LNCaP clone FGC (cell line): ENCODE measurements around the gene ARHGDIB.

Experiments
- DNase-seq: peaks from one replicate; pipeline ENCODE4 v3.0.0-alpha.2; 2011; ENCODE audit warnings: low read depth
- H3K4me3 ChIP-seq: 2 replicates; pipeline ENCODE4 v1.5.1; 2011; ENCODE audit warnings: mild to moderate bottlenecking, low read depth, low read length, control low read depth
- TF ChIP-seq, protein P1 (sequence below): IDR thresholded peaks from 2 replicates; pipeline ENCODE4 v1.5.1; 2012; ENCODE audit warnings: mild to moderate bottlenecking; ENCODE audit not compliant: control insufficient read depth, insufficient read depth; ENCODE audit errors: extremely low read depth

ARHGDIB gene

DNA sequence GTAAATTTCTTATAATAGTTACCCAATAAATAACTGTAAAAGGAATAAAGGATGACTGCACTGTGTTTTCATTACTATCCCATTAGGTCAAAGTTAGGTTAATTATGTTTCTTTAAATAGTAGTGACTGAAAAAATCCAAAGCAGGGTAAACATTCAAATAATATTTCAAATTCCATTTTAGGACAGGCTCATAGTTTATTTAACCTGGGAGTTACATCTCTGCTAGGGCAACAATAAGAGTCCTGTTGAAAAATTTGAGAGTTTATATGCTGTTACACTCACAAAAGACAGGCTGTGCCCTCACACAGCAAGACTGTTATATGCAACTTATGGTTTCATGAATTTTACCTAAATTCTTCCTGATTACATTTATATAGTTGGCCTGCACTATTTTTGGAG is 31.1 kb downstream of the ARHGDIB start:
- DNase-seq, result no peak
- TF ChIP-seq, protein P1, sequence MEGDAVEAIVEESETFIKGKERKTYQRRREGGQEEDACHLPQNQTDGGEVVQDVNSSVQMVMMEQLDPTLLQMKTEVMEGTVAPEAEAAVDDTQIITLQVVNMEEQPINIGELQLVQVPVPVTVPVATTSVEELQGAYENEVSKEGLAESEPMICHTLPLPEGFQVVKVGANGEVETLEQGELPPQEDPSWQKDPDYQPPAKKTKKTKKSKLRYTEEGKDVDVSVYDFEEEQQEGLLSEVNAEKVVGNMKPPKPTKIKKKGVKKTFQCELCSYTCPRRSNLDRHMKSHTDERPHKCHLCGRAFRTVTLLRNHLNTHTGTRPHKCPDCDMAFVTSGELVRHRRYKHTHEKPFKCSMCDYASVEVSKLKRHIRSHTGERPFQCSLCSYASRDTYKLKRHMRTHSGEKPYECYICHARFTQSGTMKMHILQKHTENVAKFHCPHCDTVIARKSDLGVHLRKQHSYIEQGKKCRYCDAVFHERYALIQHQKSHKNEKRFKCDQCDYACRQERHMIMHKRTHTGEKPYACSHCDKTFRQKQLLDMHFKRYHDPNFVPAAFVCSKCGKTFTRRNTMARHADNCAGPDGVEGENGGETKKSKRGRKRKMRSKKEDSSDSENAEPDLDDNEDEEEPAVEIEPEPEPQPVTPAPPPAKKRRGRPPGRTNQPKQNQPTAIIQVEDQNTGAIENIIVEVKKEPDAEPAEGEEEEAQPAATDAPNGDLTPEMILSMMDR, result no peak
- no peak overlapping the region for H3K4me3 ChIP-seq

DNA sequence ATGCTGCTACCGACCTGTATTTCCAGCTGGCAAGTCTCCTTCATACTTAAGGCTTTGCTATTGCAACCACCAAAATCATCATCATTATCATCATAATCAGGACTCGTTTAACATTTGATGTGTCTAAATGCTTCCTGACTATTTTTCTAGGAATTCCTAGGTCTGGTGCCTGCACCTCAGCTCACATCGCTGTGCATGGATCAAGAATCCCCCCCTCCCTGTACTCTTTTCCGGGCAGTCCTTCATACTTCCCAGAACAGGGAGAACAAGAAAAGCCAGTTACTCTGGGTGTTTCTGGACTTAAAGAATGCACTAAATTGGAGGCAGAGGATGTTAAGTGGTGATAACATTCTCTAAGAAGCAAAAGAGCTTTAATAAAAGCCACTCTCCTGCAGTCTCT is 32.5 kb downstream of the ARHGDIB start:
- peak; percentile 83 for DNase-seq

DNA sequence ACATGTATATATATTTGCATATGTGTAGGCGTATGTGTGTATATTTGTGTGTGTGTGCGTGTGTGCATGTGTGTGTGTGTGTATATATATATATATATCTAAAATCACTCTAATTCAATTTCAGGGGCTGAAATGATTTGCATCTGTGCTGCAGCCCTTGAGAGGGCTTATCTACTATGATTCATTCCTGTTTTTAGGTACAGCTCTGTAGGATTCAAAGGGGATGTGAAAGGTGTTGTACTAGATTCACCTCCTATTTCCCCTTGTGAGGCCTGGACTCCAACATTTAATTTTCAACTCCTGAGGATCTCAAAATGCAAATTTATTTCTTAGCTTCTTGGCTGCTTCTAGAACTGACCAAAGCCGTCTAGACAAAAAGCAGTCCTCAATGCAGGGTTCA is 34.1 kb downstream of the ARHGDIB start:
- TF ChIP-seq, protein P1, result no peak
- no peak overlapping the region for H3K4me3 ChIP-seq
- DNase-seq, result no peak

More for the DNA sequence above, 32.5 kb downstream of the ARHGDIB start:
- no peak overlapping the region; the same call in 1 of the 2 replicates for H3K4me3 ChIP-seq
- TF ChIP-seq, protein P1, result no peak

DNA sequence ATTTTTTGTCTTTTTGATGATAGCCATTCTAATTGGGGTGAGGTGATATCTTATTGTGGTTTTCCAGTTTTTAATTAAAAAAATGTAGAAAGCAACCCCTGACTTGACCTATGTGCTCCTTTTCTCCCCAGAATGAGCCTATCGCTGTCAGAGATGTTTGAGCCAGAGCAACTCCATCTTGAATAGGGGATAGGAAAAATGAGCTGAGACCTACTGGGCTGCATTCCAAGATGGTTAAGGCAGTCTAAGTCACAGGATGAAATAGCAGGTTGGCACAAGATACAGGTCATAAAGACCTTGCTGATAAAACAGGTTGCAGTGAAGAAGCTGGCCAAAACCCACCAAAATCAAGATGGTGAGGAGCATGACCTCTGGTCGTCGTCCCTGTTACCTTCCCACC is 36.9 kb downstream of the ARHGDIB start:
- H3K4me3 ChIP-seq, result no peak overlapping the region
- TF ChIP-seq, protein P1, result no peak
- DNase-seq, result no peak

DNA sequence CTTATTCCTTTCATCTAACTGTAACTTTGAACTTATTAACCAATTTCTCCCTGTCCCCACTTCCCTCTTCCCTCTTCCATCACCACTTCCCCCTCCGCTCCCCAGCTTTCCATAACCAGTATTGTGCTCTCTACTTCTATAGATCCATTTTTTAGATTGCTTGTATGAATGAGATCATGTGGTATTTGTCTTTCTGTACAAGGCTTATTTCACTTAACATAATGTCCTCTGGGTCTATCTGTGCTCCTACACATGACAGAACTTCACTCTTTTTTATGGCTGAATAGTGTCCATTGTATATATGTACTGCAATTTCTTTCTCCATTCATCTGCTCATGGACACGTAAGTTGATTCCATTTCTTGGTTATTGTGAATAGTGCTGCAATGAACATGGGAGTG is 37.5 kb downstream of the ARHGDIB start:
- no peak overlapping the region for H3K4me3 ChIP-seq
- TF ChIP-seq, protein P1, result no peak
- no peak for DNase-seq

DNA sequence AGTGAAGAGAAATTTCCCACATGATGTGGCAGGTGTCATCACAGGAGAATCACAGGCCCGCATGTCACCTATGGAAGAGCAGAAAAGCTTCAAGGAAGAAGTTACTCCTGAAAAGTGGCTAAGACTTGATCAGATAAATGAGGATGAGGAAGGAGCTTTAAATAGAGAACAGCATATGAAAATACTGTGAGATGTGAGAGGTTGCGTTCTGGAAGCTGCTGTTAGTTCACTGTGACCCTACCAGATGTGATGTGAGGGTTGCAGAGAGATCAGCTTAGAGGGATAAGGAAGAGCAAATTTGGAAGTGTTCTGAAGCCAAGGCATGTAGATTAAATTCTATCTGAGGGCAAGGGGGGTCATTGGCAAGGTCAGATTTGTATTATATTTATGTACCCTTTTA is 40.2 kb downstream of the ARHGDIB start:
- no peak for DNase-seq
- H3K4me3 ChIP-seq, result no peak overlapping the region

More for the DNA sequence above, 40.2 kb downstream of the ARHGDIB start:
- TF ChIP-seq, protein P1, result no peak
